IMR-90 (cell line): ENCODE results near the gene WNT7A.

Experiments used
- CEBPB ChIP-seq: IDR thresholded peaks from 2 replicates; pipeline ENCODE4 v1.6.1; 2012; ENCODE audit warnings: low read depth, low read length, improper control_type of control experiment
- MAFK ChIP-seq: IDR thresholded peaks from 2 replicates; pipeline ENCODE4 v1.6.1; 2012; ENCODE audit warnings: low read depth, low read length, improper control_type of control experiment
- MAZ ChIP-seq: IDR thresholded peaks from 2 replicates; pipeline ENCODE4 v1.6.1; 2012; ENCODE audit warnings: low read depth, mild to moderate bottlenecking, low read length, improper control_type of control experiment, moderate library complexity, borderline replicate concordance
- POLR2A ChIP-seq: IDR thresholded peaks from 2 replicates; pipeline ENCODE4 v1.6.1; 2012; ENCODE audit warnings: mild to moderate bottlenecking, low read depth, low read length
- RAD21 ChIP-seq: IDR thresholded peaks from 2 replicates; pipeline ENCODE4 v1.6.1; 2012; ENCODE audit warnings: low read length, improper control_type of control experiment
- RCOR1 ChIP-seq: IDR thresholded peaks from 2 replicates; pipeline ENCODE4 v1.6.1; 2012; ENCODE audit warnings: mild to moderate bottlenecking, low read length, improper control_type of control experiment; ENCODE audit not compliant: insufficient replicate concordance
- RFX5 ChIP-seq: IDR thresholded peaks from 2 replicates; pipeline ENCODE4 v1.8.0; 2012; ENCODE audit warnings: low read depth, mild to moderate bottlenecking, low read length, moderate library complexity
- USF2 ChIP-seq: fragments of 150-350 bp; IDR thresholded peaks from 2 replicates; pipeline ENCODE4 v1.6.1; 2017; ENCODE audit warnings: mild to moderate bottlenecking, antibody characterized with exemption, low read length, low read depth
- TF ChIP-seq, protein P1 (sequence below): conservative IDR thresholded peaks from 2 replicates; pipeline ENCODE4 v1.5.1; 2012; ENCODE audit warnings: mild to moderate bottlenecking, low read depth, low read length, improper control_type of control experiment

DNA sequence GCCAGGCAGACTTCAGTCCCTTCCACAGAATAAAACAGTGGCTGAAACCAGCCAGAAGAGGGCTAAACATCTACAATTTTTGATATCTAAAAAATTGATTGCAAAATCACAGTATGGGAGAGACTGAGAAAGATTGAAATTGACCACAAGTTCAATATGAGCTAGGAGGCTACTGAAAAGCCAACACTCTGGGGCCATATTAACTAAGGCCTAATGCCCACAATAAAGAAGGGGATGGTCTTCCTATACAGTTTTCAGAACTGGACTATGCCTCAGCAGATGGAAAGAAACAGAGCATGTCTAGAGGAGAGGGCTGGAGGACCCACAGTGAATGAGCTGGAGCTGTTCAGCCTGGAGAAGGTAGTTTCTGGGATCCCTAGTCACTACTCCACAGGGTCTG is 53.2 kb downstream of the WNT7A start:
- TF ChIP-seq, protein P1, sequence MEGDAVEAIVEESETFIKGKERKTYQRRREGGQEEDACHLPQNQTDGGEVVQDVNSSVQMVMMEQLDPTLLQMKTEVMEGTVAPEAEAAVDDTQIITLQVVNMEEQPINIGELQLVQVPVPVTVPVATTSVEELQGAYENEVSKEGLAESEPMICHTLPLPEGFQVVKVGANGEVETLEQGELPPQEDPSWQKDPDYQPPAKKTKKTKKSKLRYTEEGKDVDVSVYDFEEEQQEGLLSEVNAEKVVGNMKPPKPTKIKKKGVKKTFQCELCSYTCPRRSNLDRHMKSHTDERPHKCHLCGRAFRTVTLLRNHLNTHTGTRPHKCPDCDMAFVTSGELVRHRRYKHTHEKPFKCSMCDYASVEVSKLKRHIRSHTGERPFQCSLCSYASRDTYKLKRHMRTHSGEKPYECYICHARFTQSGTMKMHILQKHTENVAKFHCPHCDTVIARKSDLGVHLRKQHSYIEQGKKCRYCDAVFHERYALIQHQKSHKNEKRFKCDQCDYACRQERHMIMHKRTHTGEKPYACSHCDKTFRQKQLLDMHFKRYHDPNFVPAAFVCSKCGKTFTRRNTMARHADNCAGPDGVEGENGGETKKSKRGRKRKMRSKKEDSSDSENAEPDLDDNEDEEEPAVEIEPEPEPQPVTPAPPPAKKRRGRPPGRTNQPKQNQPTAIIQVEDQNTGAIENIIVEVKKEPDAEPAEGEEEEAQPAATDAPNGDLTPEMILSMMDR: no peak
- TF ChIP-seq MAZ: no peak
- TF ChIP-seq POLR2A: no peak
- TF ChIP-seq RCOR1: no peak
- TF ChIP-seq USF2: no peak
- no peak for TF ChIP-seq RAD21
- TF ChIP-seq MAFK: no peak
- TF ChIP-seq CEBPB: no peak
- no peak for TF ChIP-seq RFX5
